Raji (cell line): ENCODE data around the gene SHANK2.

Experiments used
- POLR2A ChIP-seq: IDR thresholded peaks from 2 replicates; pipeline ENCODE4 v1.6.1; 2011; ENCODE audit warnings: low read depth, low read length, control low read depth; ENCODE audit not compliant: insufficient read depth

Gene SHANK2

DNA sequence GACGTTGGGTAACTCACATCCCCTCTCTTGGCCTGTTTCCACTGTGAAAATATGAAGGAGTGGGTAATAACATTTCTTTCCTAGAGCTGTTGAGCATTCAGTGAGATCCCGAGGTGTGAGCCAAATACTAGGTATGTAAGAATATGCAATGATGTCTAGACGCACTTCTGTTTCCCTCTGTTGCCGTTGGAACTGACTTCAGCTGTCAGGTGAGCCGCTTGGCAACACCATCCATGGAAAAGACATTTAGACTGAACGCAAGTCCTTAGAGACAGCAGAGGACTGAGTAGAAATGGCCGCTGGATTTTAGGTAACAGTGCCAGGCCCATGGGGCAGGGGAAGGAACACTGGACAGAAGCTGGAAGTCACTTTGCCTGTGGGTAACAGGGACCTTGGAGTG is 29.5 kb upstream of the SHANK2 start:
- TF ChIP-seq POLR2A, result no peak

DNA sequence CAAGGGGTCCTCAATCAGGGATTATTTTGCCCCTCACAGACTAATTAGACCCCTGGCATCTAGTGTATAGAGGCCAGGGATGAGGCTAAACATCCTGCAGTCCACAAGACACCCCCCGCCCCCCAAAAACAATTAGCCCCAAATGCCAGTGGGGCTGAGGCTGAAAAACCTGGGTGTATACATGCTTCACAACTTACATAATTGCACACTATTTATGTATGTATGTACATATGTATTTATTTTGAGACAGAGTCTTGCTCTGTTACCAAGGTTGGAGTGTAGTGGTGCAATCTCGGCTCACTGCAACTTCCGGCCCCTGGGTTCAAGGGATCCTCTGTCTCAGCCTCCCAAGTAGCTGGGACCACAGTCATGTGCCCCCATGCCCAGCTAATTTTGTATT is 28.8 kb upstream of the SHANK2 start:
- no peak for TF ChIP-seq POLR2A

DNA sequence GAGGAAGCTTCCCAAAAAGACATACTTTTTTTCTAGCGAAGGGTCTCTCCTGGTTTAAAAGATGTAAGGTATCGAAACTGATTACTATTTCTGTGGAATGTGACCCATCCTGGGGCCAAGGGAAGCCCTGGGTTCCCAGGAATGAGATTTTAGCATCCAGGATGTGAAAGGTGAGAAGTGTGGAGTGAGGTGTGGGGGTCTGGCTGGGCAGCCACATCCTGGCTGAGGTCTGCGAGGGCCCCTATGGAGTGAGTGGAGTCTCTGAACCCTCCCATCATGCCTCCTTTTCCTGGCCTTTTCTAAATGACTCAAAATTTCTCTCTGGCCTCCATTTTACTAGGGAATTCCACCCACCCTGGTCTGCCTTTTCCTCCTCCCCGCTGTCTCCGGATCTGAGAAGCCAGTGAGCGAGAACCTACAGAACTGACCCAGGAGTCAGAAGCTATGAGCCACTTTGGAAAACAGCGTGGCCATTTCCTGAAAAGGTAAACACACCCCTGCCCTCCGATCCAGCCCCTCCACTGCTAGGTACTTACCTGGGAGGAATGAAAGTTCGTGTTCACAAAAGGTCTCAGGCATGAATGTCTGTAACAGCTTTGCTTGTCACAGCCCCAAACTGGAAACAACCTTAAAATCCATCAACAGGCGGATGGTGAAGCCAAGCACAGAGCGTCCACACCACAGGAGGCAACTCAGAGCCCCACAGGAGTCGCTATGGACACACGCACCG is 27.7 kb upstream of the SHANK2 start:
- TF ChIP-seq POLR2A, result no peak

DNA sequence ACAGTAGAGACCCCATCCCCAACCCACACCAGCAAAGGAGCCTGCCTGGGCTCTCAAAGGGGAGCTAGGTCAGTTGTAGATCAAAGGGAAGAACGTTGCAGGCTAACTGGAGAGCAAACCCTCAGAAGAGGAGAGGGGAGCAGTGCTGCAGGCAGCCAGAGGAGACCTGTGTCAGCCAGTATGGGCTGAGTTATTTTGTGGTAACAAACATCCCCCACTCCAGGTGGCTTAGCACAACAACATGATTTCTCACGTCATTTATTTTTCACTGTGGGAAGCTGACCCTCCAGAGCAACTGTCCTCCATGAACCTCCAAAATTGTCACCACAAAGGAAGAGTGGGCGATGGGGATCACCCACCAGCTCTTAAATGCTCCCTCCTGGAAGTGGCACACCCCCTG is 19.8 kb upstream of the SHANK2 start:
- no peak for TF ChIP-seq POLR2A

DNA sequence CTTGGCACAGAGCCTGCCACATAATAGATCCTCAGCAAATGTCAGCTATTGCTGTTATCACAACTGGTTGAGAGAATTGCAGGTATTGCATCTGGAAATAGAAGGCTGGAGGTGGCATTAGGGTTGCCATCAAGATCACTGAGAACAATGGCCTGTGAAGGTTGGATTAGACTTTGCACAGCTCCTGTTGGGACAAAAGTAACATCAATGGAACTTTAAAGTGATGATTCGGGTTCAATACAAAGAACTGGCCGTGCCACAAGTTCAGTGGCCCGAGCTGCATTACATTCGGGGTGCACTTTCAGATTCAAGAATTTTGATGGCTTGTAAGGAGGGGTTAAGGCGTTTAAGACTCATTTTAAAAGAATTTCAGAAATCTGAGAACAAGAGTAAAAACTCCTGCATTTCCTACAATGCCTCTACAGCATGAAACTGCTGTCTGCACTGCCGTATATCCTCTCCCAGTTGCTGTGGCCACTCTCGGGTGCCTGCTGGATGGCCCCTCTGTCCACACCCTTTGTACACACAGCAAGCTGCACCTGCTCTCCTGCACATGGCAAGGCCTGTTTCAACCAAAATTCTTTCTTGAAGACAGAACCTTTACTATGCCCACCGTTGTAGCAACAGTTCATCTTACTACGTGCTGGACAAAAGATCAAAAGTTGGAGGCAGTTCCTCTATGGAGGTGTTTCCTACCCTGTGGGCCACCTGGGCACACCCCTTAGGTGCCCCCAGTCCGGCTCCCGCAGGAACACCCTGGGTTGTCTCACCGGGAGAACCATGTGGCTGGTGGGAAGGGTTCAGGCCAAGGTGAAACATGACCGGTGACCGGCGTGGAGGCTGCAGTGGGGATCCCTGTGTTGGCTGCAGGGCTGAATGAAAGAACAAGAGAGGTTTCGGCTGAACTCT is 17.5 kb upstream of the SHANK2 start:
- TF ChIP-seq POLR2A, result no peak

DNA sequence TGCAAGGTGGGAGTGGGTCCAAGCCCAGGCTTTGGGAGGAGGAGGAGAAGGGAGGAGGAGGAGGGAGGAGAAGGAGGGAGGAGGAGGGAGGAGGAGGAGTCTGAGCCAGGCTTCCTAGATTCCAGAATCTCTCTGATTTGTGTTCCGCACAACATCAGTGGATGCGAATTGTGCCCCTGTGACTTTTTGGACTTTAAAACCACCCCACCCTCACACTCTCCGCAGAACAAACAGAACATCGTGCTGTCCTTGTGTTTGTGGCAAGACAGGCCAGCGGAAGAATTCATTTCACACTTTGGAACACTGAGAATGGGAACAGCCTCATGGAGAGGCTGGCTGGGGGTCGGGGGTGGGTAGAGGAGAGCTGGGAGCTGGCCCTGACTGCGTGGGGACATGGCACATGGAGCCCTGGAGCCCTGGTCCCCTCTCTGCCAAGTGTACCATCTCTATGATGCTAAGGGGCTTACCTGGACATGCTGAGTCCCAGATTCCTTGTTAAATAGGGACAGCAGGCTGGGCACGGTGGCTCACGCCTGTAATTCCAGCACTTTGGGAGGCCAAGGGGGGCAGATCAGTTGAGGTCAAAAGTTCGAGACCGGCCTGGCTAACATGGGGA is 16.4 kb upstream of the SHANK2 start:
- no peak for TF ChIP-seq POLR2A

DNA sequence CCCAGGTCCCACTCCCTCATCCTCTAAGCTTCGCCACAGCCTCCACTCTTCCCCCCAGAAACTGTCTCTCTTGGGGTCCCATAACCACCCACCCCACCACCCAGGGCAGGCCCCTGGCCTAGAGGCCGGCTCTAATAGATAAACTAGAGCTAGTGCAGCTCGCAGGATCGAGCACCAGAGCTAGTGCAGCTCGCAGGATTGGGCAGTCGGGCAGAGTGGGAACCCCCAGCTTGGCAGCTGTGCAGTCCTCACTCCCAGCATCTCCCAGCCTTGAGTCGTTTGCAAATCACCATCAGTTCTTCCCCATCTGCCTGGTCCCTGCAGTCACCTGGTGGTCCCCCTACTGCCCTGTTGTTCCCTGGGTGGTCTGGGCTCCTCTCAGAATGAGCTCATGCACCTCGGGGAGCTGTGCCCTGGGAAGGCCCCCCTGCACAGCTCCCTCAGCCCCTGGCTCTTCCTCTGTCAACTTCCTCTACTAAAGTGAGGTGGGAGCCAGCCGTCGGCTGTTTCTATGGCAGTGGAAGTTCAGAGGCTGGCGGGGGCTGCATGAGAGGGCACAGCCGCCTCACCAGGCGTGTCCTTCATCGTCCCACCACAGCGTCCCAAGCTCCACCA is 15.5 kb upstream of the SHANK2 start:
- no peak for TF ChIP-seq POLR2A

DNA sequence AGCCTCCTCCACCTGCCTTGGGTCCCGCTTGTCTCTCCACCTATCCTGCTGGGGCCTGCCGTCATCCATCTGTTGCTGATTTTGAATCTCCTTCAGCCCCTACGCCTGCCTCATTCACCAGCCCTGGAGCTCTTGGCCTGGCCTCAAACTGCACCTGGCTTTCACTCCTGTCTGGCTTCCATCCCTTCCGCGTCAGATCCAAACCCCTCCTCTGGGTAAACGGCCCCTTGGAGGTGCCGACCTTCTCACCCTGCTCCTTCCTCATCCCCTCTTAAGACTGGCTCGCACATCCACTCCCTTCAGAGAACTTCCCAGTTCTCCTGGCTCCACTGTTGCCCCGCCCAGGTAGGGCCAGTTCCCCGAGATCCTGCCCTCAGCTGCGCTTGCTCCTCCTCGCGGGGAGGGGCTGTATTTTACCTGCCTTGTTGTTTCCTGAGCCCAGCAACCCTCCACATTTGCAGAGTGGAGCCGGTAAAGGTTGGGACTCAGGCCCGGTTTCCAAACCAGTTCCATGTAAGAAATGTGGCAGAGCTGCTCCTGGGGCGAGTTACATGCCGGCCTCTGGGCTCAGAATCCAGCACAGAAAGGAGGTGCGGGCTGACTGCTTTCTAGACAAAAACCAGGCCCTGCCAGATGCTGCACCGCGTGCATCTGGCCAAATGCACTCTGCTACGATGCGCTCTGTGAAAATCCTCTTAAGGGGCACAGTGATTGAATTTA is 13.9 kb upstream of the SHANK2 start:
- no peak for TF ChIP-seq POLR2A

DNA sequence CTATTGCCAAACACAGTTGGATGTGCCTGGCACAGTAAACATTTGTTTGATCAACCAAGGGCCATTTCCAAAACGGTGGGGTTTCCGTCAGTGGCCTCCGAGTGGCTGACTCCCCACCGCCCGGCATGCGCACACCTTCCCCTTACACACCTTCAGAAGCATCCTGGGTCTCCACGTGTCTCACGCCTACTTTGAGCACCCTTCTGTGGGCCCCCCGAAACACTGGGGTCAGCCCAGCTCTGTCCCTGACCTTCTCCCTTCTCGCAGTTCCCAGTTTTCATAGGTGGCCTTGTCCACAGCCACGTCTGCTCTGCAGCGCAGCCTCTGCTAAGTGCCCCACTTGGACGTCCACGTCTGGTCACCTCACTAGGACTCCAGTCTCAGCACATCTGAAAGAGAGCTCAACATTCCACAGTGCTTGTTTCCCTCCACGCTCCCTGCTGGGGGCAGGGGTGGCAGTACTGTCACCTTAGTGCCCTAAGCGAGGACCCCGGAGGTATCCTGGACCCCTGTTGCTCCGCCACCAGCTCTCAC is 13.2 kb upstream of the SHANK2 start:
- TF ChIP-seq POLR2A, result no peak

DNA sequence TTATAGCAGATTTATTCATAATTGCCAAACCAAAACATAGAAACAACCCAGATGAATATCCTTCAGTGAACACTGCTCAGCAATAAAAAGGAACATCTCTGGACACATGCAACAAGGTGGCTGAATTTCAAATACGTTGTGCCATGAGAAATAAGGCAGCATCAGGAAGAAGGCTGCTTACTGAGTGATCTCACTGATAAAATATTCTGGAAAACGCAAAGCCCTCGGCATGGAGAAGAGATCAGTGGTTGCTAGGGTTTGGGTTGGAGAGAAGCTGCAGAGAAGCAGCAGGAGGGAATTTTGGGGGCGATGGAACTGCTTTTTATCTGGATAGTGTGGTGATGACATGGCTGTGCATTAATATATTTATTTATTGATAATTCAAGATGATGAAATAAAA is 11.0 kb upstream of the SHANK2 start:
- no peak for TF ChIP-seq POLR2A

DNA sequence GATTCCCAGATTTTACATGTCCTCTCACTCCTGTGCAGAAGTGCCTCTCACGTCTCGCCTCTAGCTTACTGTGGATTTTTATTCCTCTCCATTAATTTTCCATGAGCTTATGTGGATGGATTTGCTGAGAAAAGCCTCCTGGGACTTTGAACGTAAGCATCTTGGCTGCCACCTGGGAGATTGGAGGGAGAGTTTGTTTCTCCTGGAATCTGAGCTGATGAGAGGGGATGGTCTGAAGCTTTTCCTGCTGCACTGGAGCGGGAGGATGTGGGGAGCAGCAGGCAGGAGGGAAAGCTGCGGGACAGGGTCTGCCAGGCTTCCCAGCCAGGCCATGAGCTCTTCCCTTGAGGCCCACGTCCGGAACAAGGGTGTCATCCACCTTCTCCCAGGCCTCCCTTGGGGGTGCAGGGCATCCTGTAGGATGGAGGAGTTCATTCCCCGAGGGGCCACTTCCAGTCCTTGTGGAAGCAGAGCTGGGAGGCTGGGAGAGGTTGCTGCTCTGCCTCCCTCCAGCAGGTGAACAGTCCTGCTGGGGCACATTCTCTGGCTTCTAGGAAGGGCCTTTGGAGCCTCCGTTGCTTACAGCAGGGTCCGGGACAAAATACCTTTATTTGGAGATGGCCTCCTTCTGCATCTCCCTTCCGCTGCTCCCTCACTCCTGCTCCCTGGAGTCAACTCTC is 3.6 kb upstream of the SHANK2 start:
- TF ChIP-seq POLR2A, result no peak

DNA sequence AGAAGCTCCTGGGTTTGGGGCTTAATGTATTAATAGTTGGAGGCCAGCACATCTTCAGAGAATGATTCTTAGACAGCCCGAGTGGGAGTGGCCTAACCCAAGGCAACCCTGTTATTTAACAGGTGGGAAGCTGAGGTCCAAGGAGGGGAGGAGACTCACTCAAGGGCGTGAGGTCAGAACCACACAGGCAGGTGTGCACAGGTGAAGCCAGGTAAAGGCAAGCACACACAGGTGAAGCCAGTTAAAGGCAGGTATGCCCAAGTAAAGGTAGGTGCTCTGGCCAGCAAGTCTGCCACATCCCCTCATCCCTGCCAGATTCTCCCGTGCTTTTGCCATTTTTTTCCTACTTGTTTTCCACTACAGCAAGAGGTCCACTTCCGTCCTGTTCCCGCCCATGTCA is 2.9 kb upstream of the SHANK2 start:
- TF ChIP-seq POLR2A, result no peak

DNA sequence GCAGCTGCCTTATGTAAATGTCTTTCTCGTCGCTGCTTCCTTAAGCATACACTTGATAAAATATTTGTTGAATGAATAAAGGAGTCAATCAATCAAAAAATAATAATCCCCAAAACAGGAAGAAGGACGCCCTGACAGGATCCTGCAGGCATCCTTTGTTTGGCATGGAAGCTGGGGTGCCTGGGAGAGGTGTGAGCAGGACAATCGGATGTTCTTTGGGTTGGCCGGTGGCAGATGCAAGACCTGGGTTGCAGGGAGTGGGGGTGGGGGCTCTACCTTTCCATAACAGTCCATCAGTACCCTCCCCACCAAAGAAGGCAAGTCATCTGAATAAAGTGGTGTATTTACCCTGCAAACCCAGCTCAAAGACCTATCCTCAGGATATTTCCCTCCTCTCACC is 1.4 kb upstream of the SHANK2 start:
- TF ChIP-seq POLR2A, result no peak

DNA sequence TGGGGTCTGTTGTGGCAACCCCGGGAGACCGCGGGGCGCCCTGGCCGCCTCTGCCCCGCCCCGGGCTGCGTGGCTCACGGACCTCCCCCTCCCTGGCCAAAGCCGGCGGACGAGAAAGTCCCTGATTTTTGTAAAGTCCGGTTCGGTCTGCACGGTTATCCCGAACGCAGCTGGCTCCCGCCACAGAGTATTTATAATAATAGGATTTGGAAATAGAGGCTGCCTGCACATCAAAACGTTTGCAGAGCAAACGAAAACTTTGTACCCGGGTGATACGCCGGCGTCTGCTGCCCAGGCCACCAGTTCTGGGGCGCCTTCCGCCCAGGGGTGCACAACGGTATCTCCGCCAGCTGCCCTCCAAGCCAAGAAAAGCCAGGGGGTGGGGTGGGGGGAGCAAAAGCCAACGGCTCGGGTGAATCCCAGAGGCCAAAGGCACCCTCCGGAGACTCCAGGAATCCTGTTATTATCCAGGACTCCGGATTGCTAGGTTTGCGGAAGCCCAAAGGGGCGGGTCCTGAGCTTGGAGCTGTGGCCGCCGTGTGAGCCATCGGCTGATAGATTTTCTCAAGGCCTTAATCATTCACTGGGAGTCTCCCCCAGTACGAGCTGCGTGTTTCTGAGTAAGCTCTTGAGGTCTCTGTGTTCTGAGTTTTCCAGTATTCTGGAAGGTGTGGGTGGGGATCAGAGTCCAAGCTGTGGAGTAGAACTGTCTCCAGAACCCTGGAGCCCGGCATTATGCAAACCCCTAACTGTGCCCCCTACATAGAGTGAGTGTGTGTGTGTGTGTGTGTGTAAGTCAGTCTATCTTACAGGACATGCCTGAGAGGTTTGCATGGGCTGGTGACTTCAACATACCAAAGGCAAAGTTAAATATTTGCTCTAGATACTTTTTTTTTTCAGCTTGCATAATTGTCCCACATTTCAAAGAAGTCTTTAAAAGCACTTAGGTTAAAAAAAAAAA is 673 bp upstream of the SHANK2 start:
- no peak for TF ChIP-seq POLR2A
